Stimulated activated CD8-positive, alpha-beta memory T cell treated with anti-CD3 and anti-CD28 coated beads, Interleukin-4, amount 100 ng/mL, for 24 hours (primary cell): ENCODE results near the gene SIRT7.

Experiments used
- DNase-seq: peaks from one replicate; pipeline ENCODE4 v3.0.0-alpha.2; 2020; ENCODE audit warnings: low read depth

The SIRT7 gene

DNA sequence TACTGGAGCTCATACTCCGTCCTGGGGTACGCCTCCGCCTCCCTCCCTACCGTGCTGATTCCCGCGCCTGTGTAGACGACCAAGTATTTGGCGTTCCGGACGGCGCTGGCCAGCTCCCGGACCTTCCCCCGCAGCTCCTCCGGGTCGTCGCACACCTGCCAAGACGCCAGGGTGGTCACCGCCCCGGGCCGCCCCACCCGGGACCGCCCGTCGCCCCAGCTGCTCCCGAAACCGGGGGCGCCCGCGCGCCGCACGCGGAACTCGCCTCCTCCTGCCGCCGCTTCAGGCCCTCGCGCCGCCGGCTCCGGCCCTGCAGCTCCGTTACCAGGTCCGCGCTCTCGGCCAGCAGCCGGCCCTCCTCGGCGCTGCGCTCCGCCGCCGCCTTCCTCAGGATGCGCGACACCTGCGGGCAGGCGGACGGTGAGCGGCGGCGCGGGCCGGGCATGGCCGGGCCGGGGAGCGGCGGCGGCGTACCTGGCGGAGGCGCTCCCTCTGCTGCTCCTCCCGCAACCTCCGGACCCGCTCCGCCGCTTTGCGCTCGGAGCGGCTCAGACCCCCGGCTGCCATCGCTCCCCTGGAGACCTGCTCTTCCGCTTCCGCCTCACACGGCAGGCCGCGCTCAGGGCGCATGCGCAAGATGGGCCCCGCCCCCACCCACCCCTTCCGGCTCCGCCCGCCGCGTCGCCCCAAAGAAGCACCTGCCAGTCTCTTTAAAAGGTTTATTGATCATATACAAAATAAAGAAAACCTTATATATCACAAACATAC, at the start of gene SIRT7:
TSS of gene SIRT7 (minus strand) at position 612 of the 768 bp plus-strand sequence. CDS start at position 567, 45 bp downstream.
- peak; percentile 63 for DNase-seq

- DNase-seq, result no peak
Measured at GRCh38 chr17:81967244-81967532, 49.2 kb upstream of the SIRT7 start.

- no peak for DNase-seq
Measured at GRCh38 chr17:81966343-81967243, 48.6 kb upstream of the SIRT7 start.

- DNase-seq, result no peak
Measured at GRCh38 chr17:81964081-81964849, 46.3 kb upstream of the SIRT7 start.

DNA sequence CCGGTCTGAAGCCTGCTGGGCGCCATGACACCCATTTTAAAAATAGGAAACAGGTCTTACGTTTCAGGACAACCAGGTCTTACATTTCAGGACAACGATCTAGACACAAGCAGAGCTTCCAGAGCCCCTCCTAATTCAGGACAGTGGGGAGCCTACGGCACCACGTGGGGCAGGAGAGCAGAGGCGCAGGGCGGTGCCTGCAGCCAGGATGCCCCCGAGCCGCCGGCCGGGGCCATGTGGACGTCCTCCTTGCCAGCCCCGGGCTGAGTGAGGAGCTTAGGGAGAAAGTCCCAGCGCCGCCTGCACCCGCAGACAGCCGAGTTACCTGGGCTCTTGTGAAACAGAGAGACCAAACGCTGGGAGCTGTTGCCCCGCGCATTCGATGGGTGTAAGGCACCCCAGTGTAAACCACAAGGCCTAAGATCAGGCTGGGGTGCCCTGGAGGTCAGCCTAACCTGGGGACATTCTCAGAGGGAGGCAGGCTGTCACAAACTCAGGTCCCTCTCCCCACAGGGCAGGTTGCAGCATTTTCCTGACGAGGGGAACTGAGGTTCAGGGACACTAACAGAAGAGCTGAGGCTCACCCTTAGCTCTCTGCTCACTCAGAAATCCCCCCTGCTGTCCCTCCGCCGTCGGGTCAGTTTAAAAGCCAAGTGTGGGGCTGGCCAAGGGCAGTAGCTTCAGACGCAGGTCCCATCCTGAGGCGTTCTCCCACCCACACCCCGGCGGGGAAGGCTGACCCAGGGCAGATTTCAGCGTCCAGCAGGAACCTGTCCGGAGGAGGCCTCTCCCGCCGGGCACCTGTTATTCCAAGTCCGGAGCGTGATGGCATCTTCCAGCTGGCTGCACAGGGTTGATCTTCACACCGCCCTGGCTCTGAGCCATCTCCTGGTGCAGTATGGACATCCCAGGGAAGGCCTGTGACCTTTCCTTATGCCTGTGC, 44.8 kb upstream of the SIRT7 start:
- DNase-seq, result no peak

GRCh38 chr17:81961521-81962498, 43.8 kb upstream of the SIRT7 start:
- DNase-seq, result no peak

DNA sequence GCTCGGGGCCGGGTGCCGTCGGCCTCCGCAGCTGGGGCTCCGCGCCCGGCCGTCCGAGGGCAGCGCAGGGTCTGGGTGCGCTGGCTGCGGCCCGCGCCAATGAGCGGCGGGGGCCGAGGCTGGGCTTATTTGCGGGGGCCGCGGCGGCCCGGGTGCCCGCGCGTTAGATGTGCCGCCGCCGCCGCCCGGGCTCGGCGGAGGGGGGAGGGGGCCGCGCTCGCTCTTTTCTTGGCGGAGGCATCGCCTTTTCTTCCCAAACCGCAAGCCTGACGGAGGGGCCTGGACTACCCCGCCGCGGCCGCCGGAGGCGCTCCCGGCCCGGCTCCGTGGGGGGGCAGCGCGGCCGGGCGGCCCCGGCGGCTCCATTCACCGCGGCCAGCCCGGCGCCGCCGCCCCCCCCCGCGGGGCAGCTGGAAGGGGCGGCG, 43.1 kb upstream of the SIRT7 start, which contains the start of gene NOTUM:
TSS of gene NOTUM (minus strand) at position 101 of the 425 bp plus-strand sequence. CDS start 278 bp downstream, outside the sequence.
- DNase-seq, result no peak

GRCh38 chr17:81960130-81960958, 42.4 kb upstream of the SIRT7 start:
- DNase-seq, result no peak

GRCh38 chr17:81959362-81960129, 41.6 kb upstream of the SIRT7 start:
- peak; percentile 69 for DNase-seq

GRCh38 chr17:81958633-81959342, 40.8 kb upstream of the SIRT7 start:
- DNase-seq, result no peak

- DNase-seq, result no peak
Measured at GRCh38 chr17:81957691-81958432, 39.9 kb upstream of the SIRT7 start.

DNA sequence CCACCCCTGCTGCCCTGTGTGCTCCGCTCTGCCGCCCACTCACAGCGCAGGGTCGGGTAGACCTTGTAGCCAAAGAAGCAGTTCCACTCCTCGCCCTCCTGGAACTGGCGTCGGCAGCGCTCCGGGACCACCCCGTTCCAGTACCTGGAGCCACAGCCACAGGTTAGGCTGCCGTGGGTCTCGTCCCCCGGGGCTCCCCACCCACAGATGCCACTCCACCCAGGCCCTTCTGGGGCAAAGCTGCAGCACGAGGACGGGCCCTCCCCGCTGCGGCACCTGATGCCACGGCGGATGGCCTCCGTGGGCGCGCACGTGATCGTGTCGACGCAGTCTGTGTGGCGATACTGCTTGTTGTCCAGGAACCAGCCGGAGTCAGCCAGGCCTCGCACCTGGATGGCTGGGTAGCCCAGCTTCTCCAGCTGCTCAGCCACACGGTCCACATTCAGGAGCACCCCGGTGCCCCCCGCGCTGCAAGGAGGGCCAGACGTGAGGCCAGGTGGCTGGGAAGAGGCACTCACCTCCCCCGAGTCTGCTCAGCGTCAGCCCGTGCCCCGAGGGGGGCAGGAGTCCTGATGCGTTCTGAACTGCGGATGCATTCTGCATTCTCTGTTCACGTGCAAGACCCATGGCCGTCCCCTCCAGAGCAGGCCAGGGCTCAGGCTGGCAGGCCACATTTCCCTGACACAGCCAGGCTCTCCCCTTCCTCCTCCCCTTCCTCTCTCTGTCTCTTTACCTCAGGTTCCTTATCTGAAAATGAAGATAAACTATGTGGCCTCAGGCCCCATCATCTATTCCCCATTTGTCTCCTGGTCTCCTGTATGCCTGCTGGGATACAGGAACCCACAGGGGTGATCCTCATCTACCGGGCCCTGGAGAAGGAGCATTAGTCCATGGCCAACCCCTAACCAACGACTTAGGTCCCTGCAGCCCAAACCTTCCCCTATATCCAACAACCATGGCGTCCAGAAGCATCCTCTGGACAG, 38.9 kb upstream of the SIRT7 start:
- DNase-seq, result no peak

GRCh38 chr17:81955756-81956544, 38.0 kb upstream of the SIRT7 start:
- no peak for DNase-seq

DNA sequence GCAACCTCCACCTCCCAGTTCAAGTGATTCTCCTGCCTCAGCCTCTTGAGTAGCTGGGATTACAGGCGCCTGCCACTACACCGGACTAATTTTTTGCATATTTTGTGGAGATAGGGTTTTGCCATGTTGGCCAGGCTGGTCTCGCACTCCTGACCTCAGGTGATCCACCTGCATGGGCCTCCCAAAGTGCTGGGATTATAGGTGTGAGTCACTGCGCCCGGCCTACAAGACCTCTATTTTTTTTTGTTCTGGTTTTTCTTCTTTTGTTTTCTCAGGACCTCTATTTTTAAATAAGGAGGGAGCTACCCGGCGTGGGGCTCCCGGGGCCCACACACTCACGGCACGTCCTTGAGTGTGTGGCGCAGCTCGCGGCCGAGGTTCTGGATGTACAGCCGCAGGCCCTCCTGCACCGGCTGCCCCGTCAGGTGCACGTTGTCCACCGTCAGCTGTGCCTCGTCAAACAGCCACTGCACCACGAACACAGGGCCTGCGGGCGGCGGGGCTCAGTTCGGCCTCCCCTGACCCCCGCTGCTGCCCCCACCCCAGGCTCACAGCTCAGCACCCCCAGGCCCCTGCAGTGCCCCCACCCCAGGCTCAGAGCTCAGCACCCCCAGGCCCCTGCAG, 37.2 kb upstream of the SIRT7 start:
- no peak for DNase-seq
